ENCODE results near the gene PCBD1. TPM values are rescaled to one million over a fixed set of nuclear protein-coding genes. Genes with fewer than 3 reads are reported as not detected.
A peak's percentile ranks its signal among the peaks of the same experiment; 100 is the strongest.

PCBD1 gene
- polyA plus RNA-seq, 6 donors from 2014 or later = 3.7 to 13.9 (median 7.2) TPM

DNA sequence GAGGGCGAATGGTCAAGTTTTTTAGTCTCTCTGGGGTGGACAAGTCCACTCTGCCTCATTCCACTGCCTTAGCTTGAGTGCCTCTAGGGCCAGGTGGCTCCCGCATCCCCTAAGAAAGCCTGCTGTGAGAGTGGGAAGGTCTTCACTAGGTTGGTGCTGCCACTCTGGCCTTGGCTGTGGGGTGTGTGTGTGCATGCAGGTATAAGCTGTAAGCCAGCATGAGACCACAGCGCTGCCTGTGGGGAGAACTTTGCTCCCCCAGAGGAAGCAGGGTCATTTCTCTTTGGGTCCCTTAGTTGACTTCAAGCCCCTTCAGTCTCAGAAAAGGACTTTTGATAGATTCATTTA is 25.5 kb upstream of the PCBD1 start:
- Mint-ChIP-seq H3K9me3 (peaks cover 0 to 2% (median 0%) of the 10 kb centered on the region in 7 donors), H3K4me1 (peaks cover 0 to 4% (median 0%) of the 10 kb centered on the region in 3 donors), H3K4me3 (no peak overlapping the region), H3K27me3 (peaks cover 10 to 42% (median 27%) of the 10 kb centered on the region in 3 donors), H3K27ac (no peak overlapping the region), H3K36me3 (no peaks in the 10 kb centered on the region)
- ATAC-seq (ENCODE audit: low read depth in 2 of 2) = no peak
- DNase-seq = no peak

DNA sequence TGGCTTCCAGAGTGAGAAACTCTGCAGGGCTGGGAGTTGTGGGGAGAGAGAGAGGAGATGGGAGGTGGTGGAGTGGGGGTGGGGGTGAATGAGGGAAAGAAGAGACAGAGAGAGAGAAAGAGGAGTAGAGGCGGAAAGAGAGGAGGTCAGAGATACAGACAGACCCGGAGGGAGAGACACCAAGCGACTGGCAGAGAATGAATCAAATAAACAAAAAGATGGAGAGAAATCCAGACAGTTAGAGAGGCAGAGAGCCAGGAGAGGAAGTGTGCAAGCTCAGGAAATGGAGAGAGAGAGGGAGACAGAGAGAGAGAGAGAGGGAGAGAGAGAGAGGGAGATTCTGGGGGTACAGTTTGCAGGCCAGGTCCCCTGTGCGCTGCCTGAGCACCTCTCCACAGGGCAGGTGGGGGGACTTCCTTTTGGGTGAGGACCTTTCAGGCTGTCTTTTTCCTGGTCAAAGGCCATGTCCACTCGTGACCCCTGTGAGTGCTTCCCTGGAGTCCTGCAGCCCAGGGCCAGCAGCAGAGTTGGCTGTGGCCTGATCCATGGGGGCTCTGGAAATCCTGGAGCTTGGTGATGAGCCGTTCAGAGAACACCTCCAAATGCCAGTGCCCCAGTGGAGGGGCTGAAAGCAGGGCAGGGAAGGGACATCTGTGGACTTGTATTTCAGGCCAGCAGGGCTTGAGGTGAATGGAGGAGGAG is 25.0 kb upstream of the PCBD1 start:
- no peak for ATAC-seq (ENCODE audit: low read depth in 2 of 2)
- H3K9me3 Mint-ChIP-seq = peaks cover 0 to 2% (median 0%) of the 10 kb centered on the region in 7 donors

DNA sequence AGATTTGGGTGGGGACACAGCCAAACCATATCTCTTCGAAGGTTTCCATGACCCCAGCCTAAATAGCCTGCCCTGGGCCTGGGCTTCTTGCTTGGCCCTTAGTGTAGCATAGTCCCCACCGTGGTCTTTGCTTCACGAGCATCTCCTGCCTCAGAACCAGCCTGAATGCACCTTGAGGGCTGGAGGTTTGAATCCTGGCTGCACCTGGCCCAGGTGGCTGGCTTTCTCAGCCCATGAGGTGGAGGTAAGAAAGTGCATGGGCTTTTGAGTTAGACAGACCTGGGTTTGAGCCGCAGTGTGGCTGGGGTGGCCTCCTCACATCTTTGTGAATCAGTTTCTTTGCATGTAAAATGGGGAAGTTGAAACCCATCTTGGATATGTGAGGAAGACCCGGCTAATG is 24.2 kb upstream of the PCBD1 start:
- DNase-seq = no peak
- Mint-ChIP-seq H3K27me3 (peaks cover 13 to 55% (median 32%) of the 10 kb centered on the region in 3 donors), H3K27ac (no peak overlapping the region), H3K36me3 (no peaks in the 10 kb centered on the region), H3K4me1 (no peaks in the 10 kb centered on the region), H3K4me3 (no peak overlapping the region), H3K9me3 (peaks cover 0 to 2% (median 0%) of the 10 kb centered on the region in 7 donors)
- no peak for ATAC-seq (ENCODE audit: low read depth in 2 of 2)

More for the DNA sequence above, 25.0 kb upstream of the PCBD1 start:
- H3K27me3 Mint-ChIP-seq = peaks cover 13 to 48% (median 27%) of the 10 kb centered on the region in 3 donors
- H3K36me3 Mint-ChIP-seq = no peaks in the 10 kb centered on the region
- peaks cover 0 to 3% (median 0%) of the 10 kb centered on the region in 3 donors for H3K4me1 Mint-ChIP-seq
- no peak for DNase-seq
- peak overlapping the region in 1 of 6 donors; percentile 56 for H3K27ac Mint-ChIP-seq
- H3K4me3 Mint-ChIP-seq = no peak overlapping the region

DNA sequence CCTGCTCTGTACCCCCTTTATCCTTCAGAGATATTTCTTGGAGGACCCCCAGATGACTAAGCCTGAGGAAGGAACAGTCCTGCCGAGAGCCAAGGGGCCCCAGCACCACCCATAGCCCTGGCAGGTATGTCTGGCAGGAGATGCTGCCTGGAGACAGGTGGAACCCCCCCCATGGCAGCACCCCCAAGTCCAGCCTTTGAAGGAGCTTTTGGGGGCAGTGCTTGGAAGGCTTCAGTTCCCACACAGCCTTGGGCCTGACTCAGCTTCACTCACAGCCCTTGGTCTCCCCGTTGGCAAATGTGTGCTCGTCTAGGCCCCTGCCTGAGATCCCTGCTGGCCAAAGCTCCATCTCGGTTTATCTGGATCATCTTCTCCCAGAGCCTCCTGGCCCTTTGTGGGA is 23.0 kb upstream of the PCBD1 start:
- Mint-ChIP-seq H3K36me3 (no peaks in the 10 kb centered on the region), H3K27me3 (peaks cover 18 to 56% (median 30%) of the 10 kb centered on the region in 3 donors), H3K4me1 (no peaks in the 10 kb centered on the region), H3K27ac (no peak overlapping the region), H3K9me3 (peaks cover 0 to 2% (median 0%) of the 10 kb centered on the region in 7 donors), H3K4me3 (no peak overlapping the region)
- ATAC-seq (ENCODE audit: low read depth in 2 of 2) (no peak), DNase-seq (no peak)

DNA sequence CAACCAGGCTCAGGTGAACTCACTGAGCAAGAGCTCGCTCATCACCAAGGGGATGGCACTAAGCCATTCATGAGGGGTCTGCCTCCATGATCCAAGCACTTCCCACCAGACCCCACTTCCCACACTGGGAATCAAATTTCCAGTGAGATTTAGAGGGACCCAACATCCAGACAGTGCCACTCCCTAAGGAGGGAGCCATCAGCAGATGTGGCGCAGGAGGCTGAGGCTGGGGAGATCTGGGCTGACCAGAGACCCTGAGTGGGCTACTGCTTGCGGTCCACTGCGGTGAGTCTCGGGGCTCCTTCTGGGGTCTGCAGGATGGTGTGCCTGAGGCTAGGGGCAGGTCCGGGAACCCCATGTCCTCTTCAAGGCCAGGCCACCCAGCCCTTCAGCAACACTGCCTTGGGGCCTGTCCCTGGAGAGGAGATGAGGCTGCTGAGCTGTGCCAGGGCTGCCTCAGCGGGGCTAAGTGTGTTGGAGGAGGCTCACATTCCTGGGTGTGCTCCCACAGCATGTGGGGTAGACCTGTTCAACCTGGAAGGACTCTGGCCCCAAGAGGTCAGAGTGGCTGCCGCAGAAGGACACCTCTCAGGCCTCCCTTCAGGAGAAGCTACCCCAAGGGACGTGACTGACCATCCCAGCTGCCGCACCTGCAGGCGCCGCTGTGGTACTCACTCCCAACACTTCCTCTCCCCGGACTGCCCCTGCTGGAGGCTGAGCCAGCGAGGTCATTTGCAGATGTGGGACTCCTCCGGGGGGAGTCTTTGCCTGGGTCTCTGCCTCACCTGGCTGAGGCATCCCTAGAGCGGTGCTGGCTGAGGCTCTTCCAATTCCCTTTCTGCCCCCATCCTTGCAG is 22.3 kb upstream of the PCBD1 start:
- H3K4me3 Mint-ChIP-seq = no peak overlapping the region
- peaks cover 16 to 52% (median 30%) of the 10 kb centered on the region in 3 donors for H3K27me3 Mint-ChIP-seq
- DNase-seq = no peak

GRCh38 chr10:70909326-70909935 is 21.1 kb upstream of the PCBD1 start:
- no peak for ATAC-seq (ENCODE audit: low read depth in 2 of 2)
- Mint-ChIP-seq H3K4me3 (no peak overlapping the region), H3K36me3 (no peaks in the 10 kb centered on the region)

More for the DNA sequence above, 22.3 kb upstream of the PCBD1 start:
- no peak for ATAC-seq (ENCODE audit: low read depth in 2 of 2)
- Mint-ChIP-seq H3K4me1 (no peaks in the 10 kb centered on the region), H3K9me3 (peaks cover 0 to 2% (median 0%) of the 10 kb centered on the region in 7 donors), H3K27ac (no peak overlapping the region), H3K36me3 (no peaks in the 10 kb centered on the region)

GRCh38 chr10:70908406-70909296 is 20.3 kb upstream of the PCBD1 start:
- H3K9me3 Mint-ChIP-seq = peaks cover 0 to 2% (median 0%) of the 10 kb centered on the region in 7 donors
- ATAC-seq (ENCODE audit: low read depth in 2 of 2) = no peak
- H3K4me3 Mint-ChIP-seq = no peak overlapping the region
- DNase-seq = no peak
- peaks cover 13 to 34% (median 18%) of the 10 kb centered on the region in 3 donors for H3K27me3 Mint-ChIP-seq
- no peaks in the 10 kb centered on the region for H3K4me1 Mint-ChIP-seq
- H3K27ac Mint-ChIP-seq = no peak overlapping the region
- no peaks in the 10 kb centered on the region for H3K36me3 Mint-ChIP-seq

More at GRCh38 chr10:70909326-70909935, 21.1 kb upstream of the PCBD1 start:
- H3K27ac Mint-ChIP-seq = no peak overlapping the region
- H3K4me1 Mint-ChIP-seq = no peaks in the 10 kb centered on the region
- no peak for DNase-seq
- peaks cover 13 to 42% (median 25%) of the 10 kb centered on the region in 3 donors for H3K27me3 Mint-ChIP-seq
- peaks cover 0 to 2% (median 0%) of the 10 kb centered on the region in 7 donors for H3K9me3 Mint-ChIP-seq

- H3K4me1 Mint-ChIP-seq = no peaks in the 10 kb centered on the region
- H3K9me3 Mint-ChIP-seq = peaks cover 0 to 2% (median 0%) of the 10 kb centered on the region in 7 donors
- H3K27ac Mint-ChIP-seq = peak overlapping the region in 1 of 6 donors; percentile 73
- peaks cover 13 to 32% (median 25%) of the 10 kb centered on the region in 3 donors for H3K27me3 Mint-ChIP-seq
- no peaks in the 10 kb centered on the region for H3K36me3 Mint-ChIP-seq
- H3K4me3 Mint-ChIP-seq = no peak overlapping the region
- ATAC-seq (ENCODE audit: low read depth in 2 of 2) = no peak
- DNase-seq = no peak
Observed at GRCh38 chr10:70907637-70908405, 19.5 kb upstream of the PCBD1 start.

GRCh38 chr10:70906953-70907636 is 18.7 kb upstream of the PCBD1 start:
- DNase-seq (no peak), ATAC-seq (ENCODE audit: low read depth in 2 of 2) (no peak)
- no peaks in the 10 kb centered on the region for H3K4me1 Mint-ChIP-seq
- peak overlapping the region in 1 of 8 donors; percentile 48 for H3K4me3 Mint-ChIP-seq
- H3K27ac Mint-ChIP-seq = no peak overlapping the region
- H3K36me3 Mint-ChIP-seq = no peaks in the 10 kb centered on the region
- H3K27me3 Mint-ChIP-seq = peaks cover 13 to 26% (median 20%) of the 10 kb centered on the region in 3 donors
- peaks cover 0 to 1% (median 0%) of the 10 kb centered on the region in 7 donors for H3K9me3 Mint-ChIP-seq

GRCh38 chr10:70906031-70906783 is 17.8 kb upstream of the PCBD1 start:
- H3K36me3 Mint-ChIP-seq = no peaks in the 10 kb centered on the region
- DNase-seq (no peak), ATAC-seq (ENCODE audit: low read depth in 2 of 2) (no peak)
- H3K9me3 Mint-ChIP-seq = no peaks in the 10 kb centered on the region
- peaks cover 13 to 26% (median 22%) of the 10 kb centered on the region in 3 donors for H3K27me3 Mint-ChIP-seq
- H3K4me3 Mint-ChIP-seq = no peak overlapping the region
- no peaks in the 10 kb centered on the region for H3K4me1 Mint-ChIP-seq
- H3K27ac Mint-ChIP-seq = peak overlapping the region in 1 of 6 donors; percentile 5
